HEK293T (cell line): ENCODE results near the gene RPS21.

Source experiments
- ELF4 ChIP-seq: fragments of 450-650 bp; IDR thresholded peaks from 2 replicates; pipeline ENCODE4 v1.6.1; 2017; ENCODE audit warnings: antibody characterized with exemption
- FOXK2 ChIP-seq: fragments of 450-650 bp; IDR thresholded peaks from 2 replicates; pipeline ENCODE4 v1.6.1; 2016; ENCODE audit warnings: mild to moderate bottlenecking
- FOXM1 ChIP-seq: fragments of 450-650 bp; IDR thresholded peaks from 2 replicates; pipeline ENCODE4 v1.6.1; 2017; ENCODE audit warnings: mild to moderate bottlenecking, borderline replicate concordance
- LEF1 ChIP-seq: fragments of 450-650 bp; IDR thresholded peaks from 2 replicates; pipeline ENCODE4 v1.6.1; 2017; ENCODE audit warnings: mild to moderate bottlenecking, borderline replicate concordance

DNA sequence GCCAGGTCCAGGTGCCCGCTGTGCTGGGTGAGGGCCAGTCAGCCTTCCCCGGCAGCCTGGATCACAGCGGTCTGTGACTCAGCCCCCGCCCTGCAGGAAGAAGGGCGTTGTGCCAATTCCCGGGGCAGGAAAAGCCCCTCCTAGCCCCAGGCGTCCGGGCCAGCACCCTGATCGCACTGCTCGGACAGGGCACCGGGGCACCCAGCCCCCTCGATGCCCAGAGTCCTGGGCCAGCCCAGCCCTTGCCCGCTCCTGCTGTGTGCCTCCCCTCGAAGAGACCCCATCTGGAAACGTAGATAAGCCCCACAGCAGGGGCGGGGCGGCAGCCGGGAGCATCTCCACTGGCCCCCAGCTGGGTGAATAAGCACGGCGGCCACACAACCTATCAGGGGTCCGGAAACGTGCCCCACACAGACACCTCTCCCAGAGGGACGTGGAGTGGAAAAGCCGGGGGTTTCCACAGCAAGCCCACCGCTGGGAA, 29.7 kb upstream of the RPS21 start:
- TF ChIP-seq ELF4, result no peak
- TF ChIP-seq LEF1, result no peak
- TF ChIP-seq FOXM1, result no peak
- no peak for TF ChIP-seq FOXK2
